OCI-LY1 (cell line): ENCODE data around the gene EEF2K.
A peak's percentile ranks its signal among the peaks of the same experiment; 100 is the strongest.

Experiments used
- H2AFZ ChIP-seq: fragments of 200-600 bp; sonication (generic), shearing (Covaris generic); 2 replicates; pipeline ENCODE4 v1.6.0; 2014; ENCODE audit warnings: antibody characterized with exemption, mild to moderate bottlenecking, low read length
- H3F3A ChIP-seq: fragments of 200-600 bp; sonication (generic), shearing (Covaris generic); 2 replicates; pipeline ENCODE4 v1.6.0; 2014; ENCODE audit warnings: mild to moderate bottlenecking, antibody characterized with exemption, low read length, moderate library complexity; ENCODE audit not compliant: insufficient read depth
- H3K27ac ChIP-seq: fragments of 200-600 bp; sonication (generic); 2 replicates; pipeline ENCODE4 v1.5.1; 2014; ENCODE audit warnings: low read length, mixed run types, mild to moderate bottlenecking, low read depth; ENCODE audit not compliant: poor library complexity, severe bottlenecking
- H3K27me3 ChIP-seq: fragments of 200-600 bp; sonication (generic); 2 replicates; pipeline ENCODE4 v1.6.0; 2014; ENCODE audit warnings: antibody characterized with exemption, mild to moderate bottlenecking, low read length, moderate library complexity; ENCODE audit not compliant: insufficient read depth
- H3K36me3 ChIP-seq: fragments of 200-600 bp; sonication (generic); 2 replicates; pipeline ENCODE4 v1.6.1; 2014; ENCODE audit warnings: mild to moderate bottlenecking, antibody characterized with exemption, low read length, moderate library complexity, mixed read lengths; ENCODE audit not compliant: insufficient read depth
- H3K4me1 ChIP-seq: fragments of 200-600 bp; sonication (generic); 2 replicates; pipeline ENCODE4 v1.5.1; 2014; ENCODE audit warnings: mild to moderate bottlenecking, low read length, moderate library complexity; ENCODE audit not compliant: insufficient read depth, severe bottlenecking
- H3K4me2 ChIP-seq: fragments of 200-600 bp; sonication (generic), shearing (Covaris generic); 2 replicates; pipeline ENCODE4 v1.6.1; 2014; ENCODE audit warnings: low read length
- H3K4me3 ChIP-seq: fragments of 200-600 bp; sonication (generic); 2 replicates; pipeline ENCODE4 v1.5.1; 2014; ENCODE audit warnings: low read length, low read depth, mild to moderate bottlenecking, mixed read lengths; ENCODE audit not compliant: poor library complexity, severe bottlenecking
- H3K79me2 ChIP-seq: fragments of 200-600 bp; shearing (Covaris generic); 2 replicates; pipeline ENCODE4 v1.6.1; 2016; ENCODE audit warnings: mixed run types, low read length, mixed read lengths; ENCODE audit not compliant: insufficient read depth
- H3K9ac ChIP-seq: fragments of 200-600 bp; sonication (generic), shearing (Covaris generic); 2 replicates; pipeline ENCODE4 v1.6.1; 2014; ENCODE audit warnings: mild to moderate bottlenecking, low read length, mixed read lengths
- H3K9me2 ChIP-seq: fragments of 200-600 bp; sonication (generic), shearing (Covaris generic); 2 replicates; pipeline ENCODE4 v1.6.1; 2014; ENCODE audit warnings: low read depth, mild to moderate bottlenecking, low read length, mixed read lengths
- H3K9me3 ChIP-seq: fragments of 200-600 bp; shearing (Covaris generic); 2 replicates; pipeline ENCODE4 v1.6.1; 2014; ENCODE audit warnings: low read length, mixed read lengths
- H4K20me1 ChIP-seq: fragments of 200-600 bp; sonication (generic), shearing (Covaris generic); 2 replicates; pipeline ENCODE4 v1.6.0; 2016; ENCODE audit warnings: mild to moderate bottlenecking, low read length; ENCODE audit not compliant: insufficient read depth
- EZH2 ChIP-seq: fragments of 200-600 bp; sonication (generic), shearing (Covaris generic); IDR thresholded peaks from 2 replicates; pipeline ENCODE4 v1.8.0; 2017; ENCODE audit warnings: borderline replicate concordance, mixed run types, mild to moderate bottlenecking, antibody characterized with exemption, low read length, moderate library complexity, mixed read lengths
- TF ChIP-seq, protein P1 (sequence below): fragments of 200-600 bp; sonication (generic), shearing (Covaris generic); IDR thresholded peaks from 2 replicates; pipeline ENCODE4 v1.5.1; 2017; ENCODE audit warnings: mild to moderate bottlenecking, antibody characterized with exemption, low read length, moderate library complexity, mixed read lengths

EEF2K gene

DNA sequence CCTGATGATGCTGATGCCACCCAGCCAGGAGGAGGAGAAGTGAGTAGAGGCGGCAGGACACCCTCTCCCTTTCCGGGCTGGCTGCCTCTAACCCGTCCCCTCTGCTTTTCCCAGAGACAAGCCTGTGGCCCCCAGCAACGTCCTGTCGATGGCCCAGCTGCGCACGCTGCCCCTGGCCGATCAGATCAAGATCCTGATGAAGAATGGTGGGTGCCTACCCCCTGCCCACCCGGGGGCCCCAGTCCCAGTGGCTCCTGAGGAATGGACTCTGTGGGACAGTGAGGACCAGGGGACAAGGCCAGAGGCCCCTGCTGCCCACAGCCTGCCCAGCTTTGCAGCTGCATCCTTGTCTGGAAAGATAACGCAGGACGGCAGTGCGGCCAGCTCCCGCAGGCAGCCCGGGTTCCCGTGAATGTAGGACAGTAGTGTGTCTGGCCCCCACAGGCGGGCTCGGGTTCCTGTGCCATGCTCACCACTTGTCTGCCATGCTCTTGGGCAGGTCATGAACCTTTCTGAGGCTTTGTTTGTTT lies 111.0 kb downstream of the EEF2K start:
- no peaks in the 10 kb centered on the region for H3K9me2 ChIP-seq
- no peaks in the 10 kb centered on the region for H3K9me3 ChIP-seq
- no peaks in the 10 kb centered on the region for H3K4me1 ChIP-seq
- H3K4me2 ChIP-seq: no peak overlapping the region
- H3K27ac ChIP-seq: no peak overlapping the region
- H3K36me3 ChIP-seq: peaks cover 84% of the 10 kb centered on the region
- H3K4me3 ChIP-seq: no peak overlapping the region
- H2AFZ ChIP-seq: no peak overlapping the region
- no peak overlapping the region for H3K9ac ChIP-seq
- TF ChIP-seq EZH2: no peak
- TF ChIP-seq, protein P1, sequence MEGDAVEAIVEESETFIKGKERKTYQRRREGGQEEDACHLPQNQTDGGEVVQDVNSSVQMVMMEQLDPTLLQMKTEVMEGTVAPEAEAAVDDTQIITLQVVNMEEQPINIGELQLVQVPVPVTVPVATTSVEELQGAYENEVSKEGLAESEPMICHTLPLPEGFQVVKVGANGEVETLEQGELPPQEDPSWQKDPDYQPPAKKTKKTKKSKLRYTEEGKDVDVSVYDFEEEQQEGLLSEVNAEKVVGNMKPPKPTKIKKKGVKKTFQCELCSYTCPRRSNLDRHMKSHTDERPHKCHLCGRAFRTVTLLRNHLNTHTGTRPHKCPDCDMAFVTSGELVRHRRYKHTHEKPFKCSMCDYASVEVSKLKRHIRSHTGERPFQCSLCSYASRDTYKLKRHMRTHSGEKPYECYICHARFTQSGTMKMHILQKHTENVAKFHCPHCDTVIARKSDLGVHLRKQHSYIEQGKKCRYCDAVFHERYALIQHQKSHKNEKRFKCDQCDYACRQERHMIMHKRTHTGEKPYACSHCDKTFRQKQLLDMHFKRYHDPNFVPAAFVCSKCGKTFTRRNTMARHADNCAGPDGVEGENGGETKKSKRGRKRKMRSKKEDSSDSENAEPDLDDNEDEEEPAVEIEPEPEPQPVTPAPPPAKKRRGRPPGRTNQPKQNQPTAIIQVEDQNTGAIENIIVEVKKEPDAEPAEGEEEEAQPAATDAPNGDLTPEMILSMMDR: no peak
- H4K20me1 ChIP-seq: no peaks in the 10 kb centered on the region
- no peaks in the 10 kb centered on the region for H3K79me2 ChIP-seq
- no peaks in the 10 kb centered on the region for H3K27me3 ChIP-seq
- no peaks in the 10 kb centered on the region for H3F3A ChIP-seq

DNA sequence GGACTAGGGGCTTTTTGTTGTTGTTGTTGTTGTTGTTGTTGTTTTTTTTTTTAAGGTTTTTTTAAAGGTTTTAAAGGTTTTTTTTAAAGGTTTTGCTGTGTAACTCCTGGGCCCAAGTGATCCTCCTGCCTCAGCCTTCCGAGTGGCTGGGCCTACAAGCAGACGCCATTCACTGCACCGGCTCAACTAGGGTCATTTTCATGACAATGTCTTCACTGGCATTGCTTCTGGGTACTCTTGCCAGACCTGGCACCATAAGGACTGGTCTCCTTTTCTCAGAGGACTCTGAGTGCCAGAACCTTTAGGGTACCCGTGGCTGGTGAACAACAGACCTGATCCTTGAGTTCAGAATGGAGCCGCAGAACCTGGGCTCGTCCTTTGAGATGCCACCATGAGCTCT lies 111.5 kb downstream of the EEF2K start:
- Histone ChIP-seq H3K4me3 (no peak overlapping the region), H3K4me2 (no peak overlapping the region), H3F3A (no peaks in the 10 kb centered on the region), H3K4me1 (no peaks in the 10 kb centered on the region), H3K9me2 (no peaks in the 10 kb centered on the region), H3K27me3 (no peaks in the 10 kb centered on the region), H3K36me3 (peaks cover 84% of the 10 kb centered on the region), H3K9me3 (no peaks in the 10 kb centered on the region), H3K79me2 (no peaks in the 10 kb centered on the region), H4K20me1 (no peaks in the 10 kb centered on the region), H2AFZ (no peak overlapping the region), H3K9ac (no peak overlapping the region), H3K27ac (no peak overlapping the region)
- TF ChIP-seq, protein P1: no peak
- no peak for TF ChIP-seq EZH2

DNA sequence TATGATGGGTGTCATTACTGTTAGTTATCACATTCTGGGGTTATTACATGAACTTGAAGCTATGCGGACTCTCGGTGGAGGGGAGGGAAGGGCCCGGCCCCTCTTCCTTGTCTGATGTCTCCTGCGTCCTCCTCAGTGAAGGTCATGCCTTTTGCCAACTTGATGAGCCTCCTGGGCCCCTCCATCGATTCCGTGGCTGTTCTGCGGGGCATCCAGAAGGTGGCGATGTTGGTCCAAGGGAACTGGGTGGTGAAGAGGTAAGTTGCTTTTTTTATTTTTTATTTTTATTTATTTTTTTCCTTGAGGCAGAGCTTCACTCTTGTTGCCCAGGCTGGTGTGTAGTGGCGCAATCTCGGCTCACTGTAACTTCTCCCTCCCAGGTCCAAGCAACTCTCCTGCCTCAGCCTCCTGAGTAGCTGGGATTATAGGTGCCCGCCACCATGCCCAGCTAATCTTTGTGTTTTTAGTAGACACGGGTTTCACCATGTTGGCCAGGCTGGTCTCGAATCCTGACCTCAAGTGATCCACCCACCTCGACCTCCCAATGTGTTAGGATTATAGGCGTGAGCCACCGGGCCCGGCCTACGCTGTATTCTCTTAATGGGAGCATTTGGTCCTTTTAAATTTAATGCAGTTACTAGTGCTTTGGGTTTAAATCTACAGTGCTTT lies 112.7 kb downstream of the EEF2K start:
- Histone ChIP-seq H3K4me1 (no peaks in the 10 kb centered on the region), H4K20me1 (no peaks in the 10 kb centered on the region)

More for the DNA sequence above, 112.7 kb downstream of the EEF2K start:
- H3K4me2 ChIP-seq: no peak overlapping the region
- TF ChIP-seq EZH2: no peak
- TF ChIP-seq, protein P1: peak; percentile 59
- H3K9me3 ChIP-seq: no peaks in the 10 kb centered on the region
- no peak overlapping the region for H3K9ac ChIP-seq
- H3K4me3 ChIP-seq: no peak overlapping the region
- H3K9me2 ChIP-seq: no peaks in the 10 kb centered on the region
- no peaks in the 10 kb centered on the region for H3F3A ChIP-seq
- H3K79me2 ChIP-seq: no peaks in the 10 kb centered on the region
- H2AFZ ChIP-seq: no peak overlapping the region
- H3K27ac ChIP-seq: no peak overlapping the region
- peaks cover 87% of the 10 kb centered on the region for H3K36me3 ChIP-seq
- H3K27me3 ChIP-seq: no peaks in the 10 kb centered on the region
